DOHH2 (cell line): ENCODE measurements around the gene HCCS.
"Not testable (repeated sequence)": the region's sequence is repeated elsewhere in the genome, so short reads cannot be mapped to it uniquely, and the experiment has no call there.

Experiments
- H3F3A ChIP-seq: fragments of 200-600 bp; sonication (generic), shearing (Covaris generic); 2 replicates; pipeline ENCODE4 v1.6.0; 2016; ENCODE audit warnings: antibody characterized with exemption, mild to moderate bottlenecking; ENCODE audit not compliant: control insufficient read depth, insufficient read depth
- H3K27ac ChIP-seq: fragments of 200-600 bp; sonication (generic); 2 replicates; pipeline ENCODE4 v1.5.1; 2014; ENCODE audit warnings: low read depth, mild to moderate bottlenecking, low read length, moderate library complexity
- H3K27me3 ChIP-seq: fragments of 200-600 bp; sonication (generic); 2 replicates; pipeline ENCODE4 v1.6.1; 2014; ENCODE audit warnings: mild to moderate bottlenecking, low read length, mixed read lengths; ENCODE audit not compliant: control insufficient read depth
- H3K36me3 ChIP-seq: fragments of 200-600 bp; sonication (generic); 2 replicates; pipeline ENCODE4 v1.6.1; 2014; ENCODE audit warnings: mild to moderate bottlenecking, low read length, moderate library complexity, mixed read lengths; ENCODE audit not compliant: control insufficient read depth
- H3K4me1 ChIP-seq: fragments of 200-600 bp; sonication (generic); 2 replicates; pipeline ENCODE4 v1.6.1; 2014; ENCODE audit warnings: mild to moderate bottlenecking, low read length, mixed read lengths; ENCODE audit not compliant: control insufficient read depth
- H3K4me2 ChIP-seq: fragments of 200-600 bp; sonication (generic); 2 replicates; pipeline ENCODE4 v1.6.0; 2014; ENCODE audit warnings: mild to moderate bottlenecking, low read length, moderate library complexity
- H3K4me3 ChIP-seq: fragments of 200-600 bp; sonication (generic); 2 replicates; pipeline ENCODE4 v1.5.1; 2014; ENCODE audit warnings: mild to moderate bottlenecking, low read length, mixed read lengths
- H3K79me2 ChIP-seq: fragments of 200-600 bp; sonication (generic); 2 replicates; pipeline ENCODE4 v1.6.1; 2014; ENCODE audit warnings: mild to moderate bottlenecking, low read length, mixed read lengths; ENCODE audit not compliant: control insufficient read depth
- H3K9me2 ChIP-seq: fragments of 200-600 bp; sonication (generic); replicated peaks from 2 replicates; pipeline ENCODE4 v1.6.1; 2014; ENCODE audit warnings: mild to moderate bottlenecking, low read length, mixed read lengths; ENCODE audit not compliant: control insufficient read depth
- H3K9me3 ChIP-seq: fragments of 200-600 bp; sonication (generic); 2 replicates; pipeline ENCODE4 v1.6.1; 2014; ENCODE audit warnings: antibody characterized with exemption, low read length, mixed read lengths; ENCODE audit not compliant: control insufficient read depth, insufficient read depth
- H4K20me1 ChIP-seq: fragments of 200-600 bp; sonication (generic); 2 replicates; pipeline ENCODE4 v1.6.0; 2014; ENCODE audit warnings: low read depth, mild to moderate bottlenecking, antibody characterized with exemption, low read length, moderate library complexity; ENCODE audit not compliant: control insufficient read depth, insufficient read depth
- CTCF ChIP-seq: fragments of 200-600 bp; sonication (generic); IDR thresholded peaks from one replicate; pipeline ENCODE4 v1.5.1; 2014; ENCODE audit warnings: antibody characterized with exemption, mild to moderate bottlenecking, low read depth, low read length; ENCODE audit not compliant: poor library complexity, severe bottlenecking
- EZH2phosphoT487 ChIP-seq: fragments of 200-600 bp; sonication (generic); IDR thresholded peaks from 2 replicates; pipeline ENCODE4 v1.6.1; 2017; ENCODE audit warnings: borderline replicate concordance, mild to moderate bottlenecking, antibody characterized with exemption, low read length, moderate library complexity, mixed read lengths

The HCCS gene

GRCh38 chrX:11119313-11119943 lies 8.3 kb downstream of the HCCS start:
- Histone ChIP-seq H3K9me3 (no peaks in the 10 kb centered on the region), H3K36me3 (peaks cover 71% of the 10 kb centered on the region), H3K27me3 (no peaks in the 10 kb centered on the region), H3K9me2 (no peaks in the 10 kb centered on the region), H3F3A (no peaks in the 10 kb centered on the region), H3K27ac (no peak overlapping the region), H3K79me2 (peaks cover 6% of the 10 kb centered on the region), H3K4me1 (no peaks in the 10 kb centered on the region), H3K4me3 (no peak overlapping the region), H3K4me2 (no peak overlapping the region), H4K20me1 (no peaks in the 10 kb centered on the region)
- TF ChIP-seq EZH2phosphoT487 (no peak), CTCF (no peak)

GRCh38 chrX:11123087-11123486 lies 12.0 kb downstream of the HCCS start:
- not testable (repeated sequence) for H3K4me1 ChIP-seq, H3K4me2 ChIP-seq, H4K20me1 ChIP-seq, H3K4me3 ChIP-seq, H3F3A ChIP-seq, H3K9me3 ChIP-seq, H3K9me2 ChIP-seq, H3K79me2 ChIP-seq, H3K27me3 ChIP-seq, H3K27ac ChIP-seq
- peaks cover 36% of the 10 kb centered on the region for H3K36me3 ChIP-seq

GRCh38 chrX:11124112-11124511 lies 13.0 kb downstream of the HCCS start:
- no peak overlapping the region for H3K4me3 ChIP-seq
- TF ChIP-seq CTCF (no peak), EZH2phosphoT487 (no peak)
- no peaks in the 10 kb centered on the region for H3K79me2 ChIP-seq
- H3K27me3 ChIP-seq: no peaks in the 10 kb centered on the region
- H3K27ac ChIP-seq: no peak overlapping the region
- H4K20me1 ChIP-seq: no peaks in the 10 kb centered on the region
- no peak overlapping the region for H3K4me2 ChIP-seq
- H3K9me3 ChIP-seq: no peaks in the 10 kb centered on the region
- no peaks in the 10 kb centered on the region for H3K4me1 ChIP-seq
- H3F3A ChIP-seq: no peaks in the 10 kb centered on the region
- no peaks in the 10 kb centered on the region for H3K9me2 ChIP-seq
- H3K36me3 ChIP-seq: peaks cover 27% of the 10 kb centered on the region

- Histone ChIP-seq H4K20me1 (no peaks in the 10 kb centered on the region), H3K27ac (no peak overlapping the region)
- TF ChIP-seq EZH2phosphoT487: no peak
- TF ChIP-seq CTCF: no peak
Observed at GRCh38 chrX:11125060-11125459, 13.9 kb downstream of the HCCS start.

More at GRCh38 chrX:11125060-11125459, 13.9 kb downstream of the HCCS start:
- no peak overlapping the region for H3K4me3 ChIP-seq
- no peak overlapping the region for H3K4me2 ChIP-seq
- no peaks in the 10 kb centered on the region for H3K9me2 ChIP-seq
- H3F3A ChIP-seq: no peaks in the 10 kb centered on the region
- no peaks in the 10 kb centered on the region for H3K27me3 ChIP-seq
- H3K79me2 ChIP-seq: no peaks in the 10 kb centered on the region
- H3K4me1 ChIP-seq: no peaks in the 10 kb centered on the region
- no peaks in the 10 kb centered on the region for H3K9me3 ChIP-seq
- peaks cover 20% of the 10 kb centered on the region for H3K36me3 ChIP-seq
